Measurements from ENCODE around the gene CPT1A. TPM values are rescaled to one million over a fixed set of nuclear protein-coding genes. Genes with fewer than 3 reads are reported as not detected.

The CPT1A gene
- total RNA-seq, 1 donor from 2014 or later = 0.54 TPM

DNA sequence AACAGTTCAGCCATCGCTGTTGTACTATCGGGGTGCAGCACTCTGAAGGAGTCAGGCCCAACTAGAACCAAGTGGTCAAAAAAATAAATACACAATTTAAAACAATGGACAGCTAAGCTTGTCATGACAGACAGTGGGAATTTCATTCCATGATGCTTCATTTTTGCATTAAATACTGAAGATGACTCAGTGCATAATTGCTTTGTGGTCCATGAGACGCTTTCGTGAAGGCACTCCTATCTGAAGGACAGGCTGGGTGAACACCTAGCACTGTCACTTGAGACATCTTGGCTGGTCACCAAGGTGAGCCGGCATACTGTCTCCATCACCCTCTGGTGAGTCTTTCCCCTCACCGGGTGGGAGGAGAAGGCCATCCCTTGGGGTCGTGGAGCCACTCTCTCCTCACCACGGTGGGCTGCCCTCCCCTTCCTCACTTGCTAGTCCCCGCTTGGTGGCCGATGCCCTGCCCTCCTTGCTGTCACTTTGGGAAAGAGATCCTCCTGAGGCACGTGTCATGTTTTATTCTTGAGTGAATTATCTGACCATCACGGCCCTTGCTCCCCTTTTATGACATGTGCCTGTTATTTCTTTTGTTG lies 85.4 kb downstream of the CPT1A start:
- Mint-ChIP-seq H3K4me3 (no peak overlapping the region), H3K27me3 (ENCODE audit: low read depth) (peaks cover 4% of the 10 kb centered on the region), H3K4me1 (peaks cover 9% of the 10 kb centered on the region), H3K36me3 (ENCODE audit: low read depth) (no peaks in the 10 kb centered on the region), H3K9me3 (no peaks in the 10 kb centered on the region), H3K27ac (ENCODE audit: unreplicated experiment) (no peak overlapping the region)
- TF ChIP-seq, protein P1, sequence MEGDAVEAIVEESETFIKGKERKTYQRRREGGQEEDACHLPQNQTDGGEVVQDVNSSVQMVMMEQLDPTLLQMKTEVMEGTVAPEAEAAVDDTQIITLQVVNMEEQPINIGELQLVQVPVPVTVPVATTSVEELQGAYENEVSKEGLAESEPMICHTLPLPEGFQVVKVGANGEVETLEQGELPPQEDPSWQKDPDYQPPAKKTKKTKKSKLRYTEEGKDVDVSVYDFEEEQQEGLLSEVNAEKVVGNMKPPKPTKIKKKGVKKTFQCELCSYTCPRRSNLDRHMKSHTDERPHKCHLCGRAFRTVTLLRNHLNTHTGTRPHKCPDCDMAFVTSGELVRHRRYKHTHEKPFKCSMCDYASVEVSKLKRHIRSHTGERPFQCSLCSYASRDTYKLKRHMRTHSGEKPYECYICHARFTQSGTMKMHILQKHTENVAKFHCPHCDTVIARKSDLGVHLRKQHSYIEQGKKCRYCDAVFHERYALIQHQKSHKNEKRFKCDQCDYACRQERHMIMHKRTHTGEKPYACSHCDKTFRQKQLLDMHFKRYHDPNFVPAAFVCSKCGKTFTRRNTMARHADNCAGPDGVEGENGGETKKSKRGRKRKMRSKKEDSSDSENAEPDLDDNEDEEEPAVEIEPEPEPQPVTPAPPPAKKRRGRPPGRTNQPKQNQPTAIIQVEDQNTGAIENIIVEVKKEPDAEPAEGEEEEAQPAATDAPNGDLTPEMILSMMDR (conservative IDR thresholded peaks at IDR 0.05) = no peak
- DNase-seq (ENCODE audit: low read depth, low spot score) = no peak

GRCh38 chr11:68753300-68753699 lies 88.4 kb downstream of the CPT1A start:
- Mint-ChIP-seq H3K27me3 (ENCODE audit: low read depth) (peaks cover 12% of the 10 kb centered on the region), H3K27ac (ENCODE audit: unreplicated experiment) (no peak overlapping the region), H3K36me3 (ENCODE audit: low read depth) (no peaks in the 10 kb centered on the region), H3K9me3 (no peaks in the 10 kb centered on the region), H3K4me3 (no peak overlapping the region), H3K4me1 (peaks cover 23% of the 10 kb centered on the region)
- TF ChIP-seq, protein P1 (conservative IDR thresholded peaks at IDR 0.05) = no peak
- no peak for DNase-seq (ENCODE audit: low read depth, low spot score)

DNA sequence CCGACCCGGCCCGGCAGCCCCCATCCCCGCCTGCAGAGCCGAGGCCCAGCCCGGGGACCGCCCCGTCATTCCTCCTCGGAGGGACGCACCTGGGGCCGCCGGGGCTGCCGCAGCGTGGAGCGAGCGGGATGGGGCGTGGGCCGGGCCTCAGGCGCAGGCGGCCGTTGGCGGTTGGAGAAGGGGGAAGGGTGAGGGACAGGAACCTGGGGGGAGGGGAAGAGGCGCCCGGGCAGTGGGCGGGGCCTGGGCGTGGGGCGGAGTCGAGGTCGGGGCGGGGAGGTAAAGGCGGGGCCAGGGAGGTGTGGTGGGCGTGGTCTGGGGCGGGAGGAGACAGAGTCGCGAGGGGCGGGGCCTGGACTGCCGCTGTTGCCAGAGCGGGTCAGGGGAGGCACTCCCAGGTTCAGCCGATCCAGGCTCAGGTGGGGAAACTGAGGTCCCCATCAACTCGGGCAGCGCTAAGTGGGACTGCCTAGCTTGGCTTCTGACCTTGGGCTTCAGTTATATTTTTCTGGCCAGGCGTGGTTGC lies 90.3 kb downstream of the CPT1A start, which contains the start of gene TESMIN:
TSS of gene TESMIN (minus strand) at position 190 of the 526 bp plus-strand sequence. CDS start 860 bp downstream, outside the sequence.
- Mint-ChIP-seq H3K4me3 (peak within 1 kb of the TSS; percentile 58), H3K27me3 (ENCODE audit: low read depth) (peaks cover 12% of the 10 kb centered on the region), H3K4me1 (peaks cover 33% of the 10 kb centered on the region), H3K9me3 (no peaks in the 10 kb centered on the region), H3K27ac (ENCODE audit: unreplicated experiment) (no peak within 1 kb of the TSS), H3K36me3 (ENCODE audit: low read depth) (no peaks in the 10 kb centered on the region)
- TF ChIP-seq, protein P1 (conservative IDR thresholded peaks at IDR 0.05) = no peak
- peak; percentile 96 for DNase-seq (ENCODE audit: low read depth, low spot score)

DNA sequence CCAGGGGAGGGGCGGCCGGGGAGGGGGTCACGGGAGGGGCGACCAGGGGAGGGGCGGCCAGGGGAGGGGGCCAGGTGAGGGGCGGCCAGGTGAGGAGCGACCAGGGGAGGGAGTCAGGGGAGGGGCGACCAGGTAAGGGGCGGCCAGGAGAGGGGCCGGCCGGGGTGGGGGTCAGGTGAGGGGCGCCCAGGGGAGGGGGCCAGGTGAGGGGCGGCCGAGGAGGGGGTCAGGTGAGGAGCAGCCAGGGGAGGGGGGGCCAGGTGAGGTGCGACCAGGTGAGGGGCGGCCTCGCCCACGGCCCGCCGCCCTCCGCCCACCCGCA lies 90.8 kb downstream of the CPT1A start:
- TF ChIP-seq, protein P1 (conservative IDR thresholded peaks at IDR 0.05) = no peak
- Mint-ChIP-seq H3K9me3 (no peaks in the 10 kb centered on the region), H3K27ac (ENCODE audit: unreplicated experiment) (no peak overlapping the region), H3K4me3 (no peak overlapping the region), H3K36me3 (ENCODE audit: low read depth) (no peaks in the 10 kb centered on the region), H3K4me1 (peaks cover 33% of the 10 kb centered on the region), H3K27me3 (ENCODE audit: low read depth) (peaks cover 12% of the 10 kb centered on the region)
- DNase-seq (ENCODE audit: low read depth, low spot score) = no peak

DNA sequence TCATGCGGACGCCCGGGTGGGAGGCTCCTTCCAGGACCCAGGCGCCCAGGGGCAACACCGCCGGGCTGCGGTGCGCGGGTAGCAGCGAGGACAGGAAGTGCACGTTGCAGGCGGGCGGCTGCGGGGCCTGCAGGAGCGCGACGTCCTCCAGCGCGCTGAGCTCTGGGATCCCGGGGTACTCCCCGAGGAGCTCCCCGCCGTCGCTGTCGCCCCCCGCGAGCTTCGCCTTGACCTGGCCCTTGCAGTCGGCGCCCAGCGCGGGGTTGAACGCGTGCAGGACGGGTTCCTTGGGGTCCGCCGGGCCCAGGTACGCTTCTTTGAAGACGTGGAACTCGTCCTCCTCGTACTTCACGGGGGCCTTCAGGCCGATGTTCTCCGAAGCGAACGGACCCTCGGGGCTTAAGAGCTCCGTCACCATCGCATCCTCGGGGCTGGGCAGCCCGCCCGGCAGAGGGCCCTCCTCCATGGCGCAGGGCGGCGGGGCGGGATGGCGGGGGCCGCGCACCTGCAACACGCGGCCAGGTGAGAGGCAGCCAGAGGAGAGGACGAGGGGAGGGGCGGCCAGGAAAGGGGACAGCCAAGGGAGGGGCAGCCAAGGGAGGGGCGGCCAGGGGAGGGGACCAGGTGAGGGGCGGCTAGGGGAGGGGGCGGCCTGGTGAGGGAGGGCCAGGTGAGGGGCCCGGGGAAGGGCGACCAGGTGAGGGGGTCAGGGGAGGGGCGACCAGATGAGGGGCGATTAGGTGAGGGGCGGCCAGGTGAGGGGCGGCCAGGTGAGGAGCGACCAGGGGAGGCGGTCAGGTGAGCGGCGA lies 91.3 kb downstream of the CPT1A start:
- Mint-ChIP-seq H3K4me3 (no peak overlapping the region), H3K27ac (ENCODE audit: unreplicated experiment) (no peak overlapping the region), H3K27me3 (ENCODE audit: low read depth) (peaks cover 12% of the 10 kb centered on the region), H3K36me3 (ENCODE audit: low read depth) (no peaks in the 10 kb centered on the region), H3K9me3 (no peaks in the 10 kb centered on the region), H3K4me1 (peaks cover 33% of the 10 kb centered on the region)
- TF ChIP-seq, protein P1 (conservative IDR thresholded peaks at IDR 0.05) = no peak
- peak; percentile 18 for DNase-seq (ENCODE audit: low read depth, low spot score)

Data from neural crest cell (in vitro differentiated cells).